Upper lobe of right lung (tissue), 1 donor: ENCODE measurements around the gene TAS1R2. TPM values are rescaled to one million over a fixed set of nuclear protein-coding genes. Genes with fewer than 3 reads are reported as not detected.
"Not testable (repeated sequence)": the region's sequence is repeated elsewhere in the genome, so short reads cannot be mapped to it uniquely, and the experiment has no call there.

Experiments used
- ATAC-seq: fragments of 200-7000 bp; cut with Tn5 transposase; one replicate; pipeline ENCODE4 v1.9.1; 2020; ENCODE audit warnings: mild to moderate bottlenecking, moderate library complexity
- DNase-seq: peaks from one replicate; pipeline ENCODE4 v3.0.0-alpha.2; 2020
- H3K27ac ChIP-seq: fragments of 200-600 bp; one replicate; pipeline ENCODE4 v1.8.0; 2022
- H3K27me3 ChIP-seq: fragments of 200-600 bp; one replicate; pipeline ENCODE4 v1.8.0; 2022; ENCODE audit warnings: mild to moderate bottlenecking
- H3K36me3 ChIP-seq: fragments of 200-600 bp; one replicate; pipeline ENCODE4 v1.8.0; 2022
- H3K4me1 ChIP-seq: fragments of 200-600 bp; one replicate; pipeline ENCODE4 v1.8.0; 2022
- H3K4me3 ChIP-seq: fragments of 200-600 bp; one replicate; pipeline ENCODE4 v1.8.0; 2022; ENCODE audit warnings: mild to moderate bottlenecking
- H3K9me3 ChIP-seq: fragments of 200-600 bp; one replicate; pipeline ENCODE4 v1.8.0; 2022
- intact Hi-C: fragments of 100-400 bp; cut with DNase I; formaldehyde crosslinking; loops from one replicate; pipeline ENCODE4 v1.11.0; 2022
- total RNA-seq: library from RNA; stranded (reverse); fragmentation: NEBNext Ultra II Directional; extraction: Animal tissue kit (Norgen Biotek cat#: 25700); gene quantifications from one replicate; pipeline ENCODE4 v1.2.1, GENCODE V29; 2021
- TF ChIP-seq, protein P1 (sequence below): fragments of 200-600 bp; IDR thresholded peaks from one replicate; pipeline ENCODE4 v1.8.0; 2022; ENCODE audit warnings: antibody characterized with exemption
- donor health status: DM: no; HTN: yes; CAD: no; lungs with severe emphysema.

The TAS1R2 gene
- total RNA-seq, 1 donor from 2014 or later, result not detected

DNA sequence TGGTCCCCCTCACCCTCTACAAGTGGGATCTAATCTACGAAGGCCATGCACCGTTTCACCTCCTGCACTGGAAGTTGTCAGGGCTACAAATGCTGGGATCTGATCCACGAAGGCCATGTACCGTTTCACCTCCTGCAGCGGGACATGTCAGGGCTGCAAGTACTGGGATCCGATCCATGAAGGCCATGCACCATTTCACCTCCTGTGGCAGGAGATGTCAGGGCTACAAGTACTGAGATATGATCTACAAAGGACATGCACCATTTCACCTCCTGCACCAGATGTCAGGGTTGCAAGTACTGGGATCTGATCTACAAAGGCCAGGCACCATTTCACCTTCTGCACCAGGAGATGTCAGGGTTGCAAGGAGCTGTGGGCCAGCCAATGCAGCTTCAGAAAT lies 35.9 kb upstream of the TAS1R2 start:
- Histone ChIP-seq H3K4me3 (no peak overlapping the region), H3K36me3 (no peaks in the 10 kb centered on the region), H3K4me1 (no peaks in the 10 kb centered on the region), H3K27ac (no peak overlapping the region), H3K9me3 (no peaks in the 10 kb centered on the region), H3K27me3 (no peaks in the 10 kb centered on the region)
- ATAC-seq (no peak), DNase-seq (no peak)
- TF ChIP-seq, protein P1, sequence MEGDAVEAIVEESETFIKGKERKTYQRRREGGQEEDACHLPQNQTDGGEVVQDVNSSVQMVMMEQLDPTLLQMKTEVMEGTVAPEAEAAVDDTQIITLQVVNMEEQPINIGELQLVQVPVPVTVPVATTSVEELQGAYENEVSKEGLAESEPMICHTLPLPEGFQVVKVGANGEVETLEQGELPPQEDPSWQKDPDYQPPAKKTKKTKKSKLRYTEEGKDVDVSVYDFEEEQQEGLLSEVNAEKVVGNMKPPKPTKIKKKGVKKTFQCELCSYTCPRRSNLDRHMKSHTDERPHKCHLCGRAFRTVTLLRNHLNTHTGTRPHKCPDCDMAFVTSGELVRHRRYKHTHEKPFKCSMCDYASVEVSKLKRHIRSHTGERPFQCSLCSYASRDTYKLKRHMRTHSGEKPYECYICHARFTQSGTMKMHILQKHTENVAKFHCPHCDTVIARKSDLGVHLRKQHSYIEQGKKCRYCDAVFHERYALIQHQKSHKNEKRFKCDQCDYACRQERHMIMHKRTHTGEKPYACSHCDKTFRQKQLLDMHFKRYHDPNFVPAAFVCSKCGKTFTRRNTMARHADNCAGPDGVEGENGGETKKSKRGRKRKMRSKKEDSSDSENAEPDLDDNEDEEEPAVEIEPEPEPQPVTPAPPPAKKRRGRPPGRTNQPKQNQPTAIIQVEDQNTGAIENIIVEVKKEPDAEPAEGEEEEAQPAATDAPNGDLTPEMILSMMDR, result no peak
- intact Hi-C loops, result no loop called here

DNA sequence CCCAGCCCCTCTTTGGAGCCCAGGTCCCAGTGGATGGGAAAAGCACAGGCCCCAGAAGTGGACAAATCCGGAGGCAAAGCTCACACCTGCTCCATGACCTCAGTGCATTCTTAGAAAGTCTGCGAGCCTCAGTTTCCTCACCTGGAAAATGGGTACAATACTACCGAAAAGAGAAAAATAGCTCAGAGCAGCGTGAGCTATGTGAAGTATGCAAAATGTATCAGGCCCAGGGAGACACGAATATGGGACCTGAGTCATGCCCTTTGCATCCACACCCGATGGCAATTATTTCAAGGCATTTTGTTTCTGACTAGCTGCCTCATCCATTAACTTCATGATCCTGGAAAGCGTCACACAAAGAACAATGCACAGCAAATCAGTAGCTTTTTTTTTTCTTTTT lies 33.7 kb upstream of the TAS1R2 start:
- H3K4me1 ChIP-seq, result no peaks in the 10 kb centered on the region
- DNase-seq (no peak), ATAC-seq (no peak)
- H3K4me3 ChIP-seq, result no peak overlapping the region
- no peak overlapping the region for H3K27ac ChIP-seq
- H3K9me3 ChIP-seq, result no peaks in the 10 kb centered on the region
- intact Hi-C loops, result no loop called here
- no peaks in the 10 kb centered on the region for H3K27me3 ChIP-seq
- TF ChIP-seq, protein P1, result no peak
- no peaks in the 10 kb centered on the region for H3K36me3 ChIP-seq

- H3K27me3 ChIP-seq, H3K4me3 ChIP-seq, H3K4me1 ChIP-seq, DNase-seq, H3K36me3 ChIP-seq, H3K9me3 ChIP-seq, ATAC-seq, intact Hi-C loops, H3K27ac ChIP-seq: not testable (repeated sequence)
These were observed 32.4 kb upstream of the TAS1R2 start for GRCh38 chr1:18891858-18892257.

GRCh38 chr1:18891426-18891780 lies 31.9 kb upstream of the TAS1R2 start:
- no peak overlapping the region for H3K27ac ChIP-seq
- H3K9me3 ChIP-seq, result no peaks in the 10 kb centered on the region
- intact Hi-C loops, result no loop called here
- DNase-seq (no peak), ATAC-seq (peak; percentile 13)
- no peak overlapping the region for H3K4me3 ChIP-seq
- no peaks in the 10 kb centered on the region for H3K27me3 ChIP-seq
- no peaks in the 10 kb centered on the region for H3K4me1 ChIP-seq
- no peaks in the 10 kb centered on the region for H3K36me3 ChIP-seq
- TF ChIP-seq, protein P1, result no peak

DNA sequence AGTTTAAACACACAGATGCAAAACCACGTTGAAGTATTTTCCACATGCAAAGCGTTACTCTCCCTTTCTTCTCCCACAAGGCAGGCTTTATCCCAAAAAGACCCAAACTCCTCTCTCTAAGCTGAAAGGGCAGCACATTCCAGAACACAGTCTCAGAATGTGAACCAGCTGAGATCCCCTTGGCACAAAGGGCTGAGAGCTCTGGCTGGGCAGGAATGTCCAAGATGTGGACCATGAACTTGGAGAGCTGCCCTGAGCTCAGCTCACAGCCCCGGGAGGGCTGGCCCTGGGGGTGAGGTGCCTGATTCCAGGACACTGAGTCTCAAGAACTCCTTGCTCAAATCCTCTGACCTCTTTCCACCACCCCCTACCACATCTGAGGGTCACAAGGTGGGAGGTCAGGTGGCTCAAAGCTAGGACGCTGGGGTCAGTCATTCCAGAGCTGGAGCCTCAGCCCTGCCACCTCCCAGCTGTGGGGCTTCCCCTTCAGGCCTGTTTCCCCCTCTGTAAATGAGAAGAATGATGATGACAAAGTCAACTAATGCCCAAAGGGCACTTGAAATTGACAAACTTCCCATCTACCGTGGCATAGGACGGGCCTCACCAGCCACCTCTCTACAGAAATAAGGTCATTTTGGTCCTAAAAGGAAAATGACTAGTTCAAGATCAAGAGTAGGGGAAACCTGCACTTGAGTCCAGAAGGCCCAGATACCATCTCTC lies 31.4 kb upstream of the TAS1R2 start:
- TF ChIP-seq, protein P1, result no peak
- Histone ChIP-seq H3K27ac (no peak overlapping the region), H3K4me1 (no peaks in the 10 kb centered on the region), H3K36me3 (no peaks in the 10 kb centered on the region), H3K4me3 (no peak overlapping the region), H3K9me3 (no peaks in the 10 kb centered on the region), H3K27me3 (no peaks in the 10 kb centered on the region)
- DNase-seq (no peak), ATAC-seq (no peak)
- intact Hi-C loops, result no loop called here

GRCh38 chr1:18886003-18886335 lies 26.5 kb upstream of the TAS1R2 start:
- Histone ChIP-seq H3K9me3 (no peaks in the 10 kb centered on the region), H3K4me3 (no peak overlapping the region), H3K27ac (no peak overlapping the region), H3K4me1 (no peaks in the 10 kb centered on the region), H3K36me3 (peaks cover 7% of the 10 kb centered on the region), H3K27me3 (no peaks in the 10 kb centered on the region)
- DNase-seq (no peak), ATAC-seq (no peak)
- intact Hi-C loops, result no loop called here
- TF ChIP-seq, protein P1, result no peak
